Caco-2 (cell line): ENCODE measurements around the gene CAMK4. TPM values are rescaled to one million over a fixed set of nuclear protein-coding genes. Genes with fewer than 3 reads are reported as not detected.

Source experiments
- BruUV-seq: library from RNA; stranded (reverse); fragments of 400-500 nt; replicated peaks from 2 replicates; lab custom pipeline; 2021; lab: Mats Ljungman, UMichigan
- CTCF ChIA-PET: fragments of 300-600 bp; sonication (Branson Sonifier 250); formaldehyde crosslinking; loops from one replicate; lab custom pipeline; 2022; ENCODE audit warnings: antibody characterized with exemption; lab: Charles Lee
- POLR2A ChIA-PET: fragments of 300-600 bp; sonication (Branson Sonifier 250); formaldehyde crosslinking; loops from one replicate; lab custom pipeline; 2022; ENCODE audit warnings: antibody characterized with exemption; lab: Charles Lee
- DNase-seq, 2 experiments: peaks; one replicate each; pipeline versions ENCODE4 v3.0.0 to v3.0.0-alpha.2; 2020 to 2022
- H3K27me3 ChIP-seq: replicated peaks from 2 replicates; pipeline ENCODE4 v1.6.0; 2011; ENCODE audit warnings: low read length; ENCODE audit not compliant: control insufficient read depth, insufficient read depth
- H3K36me3 ChIP-seq: 2 replicates; pipeline ENCODE4 v1.5.1; 2011; ENCODE audit warnings: low read length; ENCODE audit not compliant: control insufficient read depth, insufficient read depth
- H3K4me1 ChIP-seq: fragments of 250-450 bp; sonication (Bioruptor Pico); 2 replicates; pipeline ENCODE4 v1.5.1; 2020; ENCODE audit warnings: mild to moderate bottlenecking
- H3K4me3 ChIP-seq: 2 replicates; pipeline ENCODE4 v1.5.1; 2011; ENCODE audit warnings: low read depth, mild to moderate bottlenecking, control low read depth, low read length
- H3K9me3 ChIP-seq: fragments of 250-450 bp; sonication (Bioruptor Pico); 2 replicates; pipeline ENCODE4 v1.5.1; 2020; ENCODE audit warnings: mild to moderate bottlenecking, moderate library complexity
- H3K27ac Mint-ChIP-seq: one replicate; pipeline ENCODE4 v1.8.0; 2022; ENCODE audit warnings: mixed read lengths; ENCODE audit not compliant: unreplicated experiment
- H3K27me3 Mint-ChIP-seq: one replicate; pipeline ENCODE4 v1.8.0; 2022; ENCODE audit warnings: mixed read lengths; ENCODE audit not compliant: insufficient read depth, unreplicated experiment
- H3K36me3 Mint-ChIP-seq: one replicate; pipeline ENCODE4 v1.8.0; 2022; ENCODE audit warnings: mild to moderate bottlenecking, mixed read lengths; ENCODE audit not compliant: insufficient read depth, unreplicated experiment
- H3K4me1 Mint-ChIP-seq: one replicate; pipeline ENCODE4 v1.8.0; 2022; ENCODE audit warnings: low read depth, mixed read lengths; ENCODE audit not compliant: unreplicated experiment
- H3K4me3 Mint-ChIP-seq: one replicate; pipeline ENCODE4 v1.8.0; 2022; ENCODE audit warnings: mild to moderate bottlenecking, moderate library complexity, mixed read lengths; ENCODE audit not compliant: unreplicated experiment
- H3K9me3 Mint-ChIP-seq: one replicate; pipeline ENCODE4 v1.8.0; 2022; ENCODE audit warnings: mixed read lengths; ENCODE audit not compliant: unreplicated experiment
- CTCF ChIP-seq, 2 experiments: fragments of 200-600 bp in 1 of 2; IDR thresholded peaks; 1 replicate in 1 of 2; 2 replicates in 1 of 2; pipeline versions ENCODE4 v1.5.1 to v1.8.0; 2011 to 2022; ENCODE audit warnings: antibody characterized with exemption in 1 of 2, control low read depth in 1 of 2, inconsistent platforms in 1 of 2, low read depth in 1 of 2, low read length in 1 of 2, mild to moderate bottlenecking in 1 of 2, moderate library complexity in 1 of 2; ENCODE audit not compliant: insufficient read depth in 1 of 2, severe bottlenecking in 1 of 2, unreplicated experiment in 1 of 2
- intact Hi-C: fragments of 100-400 bp; cut with micrococcal nuclease; formaldehyde crosslinking; loops from one replicate; pipeline ENCODE4 v1.10.0; 2022; ENCODE audit not compliant: unreplicated experiment
- total RNA-seq: library from RNA; stranded (reverse); gene quantifications from 2 replicates; pipeline ENCODE4 v1.2.3, GENCODE V29; 2022

CAMK4 gene
- total RNA-seq, 1 experiment from 2014 or later, result not detected

GRCh38 chr5:111311666-111312065, 87.5 kb downstream of the CAMK4 start:
- no TSS peak for BruUV-seq
- no peaks in the 10 kb centered on the region for H3K36me3 Mint-ChIP-seq
- Histone ChIP-seq H3K4me1 (no peaks in the 10 kb centered on the region; the same call in 1 of the 2 replicates), H3K4me3 (no peak overlapping the region), H3K27me3 (no peaks in the 10 kb centered on the region), H3K9me3 (no peaks in the 10 kb centered on the region), H3K36me3 (no peaks in the 10 kb centered on the region)
- intact Hi-C loops, result no loop called here
- H3K27me3 Mint-ChIP-seq, result peaks cover 5% of the 10 kb centered on the region
- ChIA-PET CTCF (no interaction called here), POLR2A (no interaction called here)
- TF ChIP-seq CTCF (IDR thresholded peaks at IDR 0.05; ENCODE audit: insufficient read depth in 1 of 2, low read depth in 1 of 2, low read length in 1 of 2, severe bottlenecking in 1 of 2, unreplicated experiment in 1 of 2), result no peak
- H3K27ac Mint-ChIP-seq, result no peak overlapping the region
- no peak for DNase-seq
- H3K4me1 Mint-ChIP-seq, result peaks cover 7% of the 10 kb centered on the region
- H3K9me3 Mint-ChIP-seq, result no peaks in the 10 kb centered on the region
- no peak overlapping the region for H3K4me3 Mint-ChIP-seq

- ChIA-PET CTCF (no interaction called here), POLR2A (no interaction called here)
- H3K9me3 Mint-ChIP-seq, result no peaks in the 10 kb centered on the region
- Histone ChIP-seq H3K4me3 (no peak overlapping the region), H3K4me1 (no peaks in the 10 kb centered on the region; the same call in 1 of the 2 replicates), H3K9me3 (no peaks in the 10 kb centered on the region), H3K27me3 (no peaks in the 10 kb centered on the region), H3K36me3 (no peaks in the 10 kb centered on the region)
- no TSS peak for BruUV-seq
- intact Hi-C loops, result no loop called here
- DNase-seq, result no peak
- no peak overlapping the region for H3K4me3 Mint-ChIP-seq
- no peaks in the 10 kb centered on the region for H3K36me3 Mint-ChIP-seq
- H3K27me3 Mint-ChIP-seq, result peaks cover 5% of the 10 kb centered on the region
- H3K4me1 Mint-ChIP-seq, result peaks cover 7% of the 10 kb centered on the region
- no peak overlapping the region for H3K27ac Mint-ChIP-seq
- TF ChIP-seq CTCF (IDR thresholded peaks at IDR 0.05; ENCODE audit: insufficient read depth in 1 of 2, low read depth in 1 of 2, low read length in 1 of 2, severe bottlenecking in 1 of 2, unreplicated experiment in 1 of 2), result no peak
Observed at GRCh38 chr5:111313017-111313724, 89.0 kb downstream of the CAMK4 start.

- TF ChIP-seq CTCF (IDR thresholded peaks at IDR 0.05; ENCODE audit: insufficient read depth in 1 of 2, low read depth in 1 of 2, low read length in 1 of 2, severe bottlenecking in 1 of 2, unreplicated experiment in 1 of 2), result no peak
- Mint-ChIP-seq H3K9me3 (no peaks in the 10 kb centered on the region), H3K27ac (no peak overlapping the region), H3K4me3 (no peak overlapping the region), H3K27me3 (peaks cover 7% of the 10 kb centered on the region), H3K4me1 (no peaks in the 10 kb centered on the region), H3K36me3 (no peaks in the 10 kb centered on the region)
- no peak overlapping the region for H3K4me3 ChIP-seq
- BruUV-seq, result no TSS peak
- CTCF ChIA-PET, result no interaction called here
- H3K36me3 ChIP-seq, result no peaks in the 10 kb centered on the region
- POLR2A ChIA-PET, result no interaction called here
- DNase-seq, result no peak
- H3K27me3 ChIP-seq, result no peaks in the 10 kb centered on the region
- H3K9me3 ChIP-seq, result no peaks in the 10 kb centered on the region
- intact Hi-C loops, result no loop called here
- no peaks in the 10 kb centered on the region for H3K4me1 ChIP-seq
Observed at GRCh38 chr5:111320953-111321352, 96.8 kb downstream of the CAMK4 start.
